Right lobe of liver (tissue), 4 donors: Measurements from ENCODE around the gene CDKAL1.

Experiments used
- POLR2A ChIP-seq: fragments of 450-650 bp; IDR thresholded peaks from one replicate; pipeline ENCODE4 v1.6.1; 2017; ENCODE audit warnings: antibody characterized with exemption, mild to moderate bottlenecking
- TF ChIP-seq, protein P1 (sequence below), 4 donors: fragments of 200-600 bp in 3 of 4; fragments of 450-650 bp in 1 of 4; IDR thresholded peaks; one replicate each; pipeline versions ENCODE4 v1.5.1 to v1.8.0; 2016 to 2022; ENCODE audit warnings: antibody characterized with exemption in 4 of 4, mild to moderate bottlenecking in 2 of 4
- donor health status: DM: no; HTN: no; CAD: no.
- donor health status: DM: no; HTN: no; CAD: no.
- donor health status: DM: no; HTN: yes; CAD: no.

GRCh38 chr6:21099338-21100314 lies 565.4 kb downstream of the CDKAL1 start:
- no peak for TF ChIP-seq POLR2A
- TF ChIP-seq, protein P1, sequence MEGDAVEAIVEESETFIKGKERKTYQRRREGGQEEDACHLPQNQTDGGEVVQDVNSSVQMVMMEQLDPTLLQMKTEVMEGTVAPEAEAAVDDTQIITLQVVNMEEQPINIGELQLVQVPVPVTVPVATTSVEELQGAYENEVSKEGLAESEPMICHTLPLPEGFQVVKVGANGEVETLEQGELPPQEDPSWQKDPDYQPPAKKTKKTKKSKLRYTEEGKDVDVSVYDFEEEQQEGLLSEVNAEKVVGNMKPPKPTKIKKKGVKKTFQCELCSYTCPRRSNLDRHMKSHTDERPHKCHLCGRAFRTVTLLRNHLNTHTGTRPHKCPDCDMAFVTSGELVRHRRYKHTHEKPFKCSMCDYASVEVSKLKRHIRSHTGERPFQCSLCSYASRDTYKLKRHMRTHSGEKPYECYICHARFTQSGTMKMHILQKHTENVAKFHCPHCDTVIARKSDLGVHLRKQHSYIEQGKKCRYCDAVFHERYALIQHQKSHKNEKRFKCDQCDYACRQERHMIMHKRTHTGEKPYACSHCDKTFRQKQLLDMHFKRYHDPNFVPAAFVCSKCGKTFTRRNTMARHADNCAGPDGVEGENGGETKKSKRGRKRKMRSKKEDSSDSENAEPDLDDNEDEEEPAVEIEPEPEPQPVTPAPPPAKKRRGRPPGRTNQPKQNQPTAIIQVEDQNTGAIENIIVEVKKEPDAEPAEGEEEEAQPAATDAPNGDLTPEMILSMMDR (IDR thresholded peaks at IDR 0.05) = no peak
